HG02623 (cell line): Measurements from ENCODE around the gene LIPA.
"Not testable (repeated sequence)": the region's sequence is repeated elsewhere in the genome, so short reads cannot be mapped to it uniquely, and the experiment has no call there.

Source experiments
- ATAC-seq: cut with Tn5 transposase; IDR thresholded peaks from one replicate; pipeline ENCODE4 v1.9.1; 2021; ENCODE audit warnings: moderate library complexity; ENCODE audit not compliant: unreplicated experiment

Gene LIPA

DNA sequence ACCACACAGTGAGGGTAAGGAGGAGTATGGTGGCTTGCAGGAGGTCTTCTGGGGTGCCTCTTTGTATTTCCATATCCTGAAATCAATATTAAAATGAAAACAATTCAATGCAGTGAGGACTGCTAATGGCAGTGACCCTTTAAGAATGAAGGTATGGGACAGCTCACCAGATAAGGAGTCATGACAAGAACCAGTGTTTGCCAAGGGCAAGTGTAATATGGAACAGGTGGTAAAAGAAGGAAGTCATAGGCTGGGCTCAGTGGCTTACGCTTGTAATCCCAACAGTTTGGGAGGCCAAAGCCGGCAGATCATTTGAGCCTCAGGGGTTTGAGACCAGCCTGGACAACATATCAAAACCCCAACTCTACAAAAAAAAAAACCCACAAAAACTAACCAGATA is 20.0 kb upstream of the LIPA start:
- no peak for ATAC-seq

DNA sequence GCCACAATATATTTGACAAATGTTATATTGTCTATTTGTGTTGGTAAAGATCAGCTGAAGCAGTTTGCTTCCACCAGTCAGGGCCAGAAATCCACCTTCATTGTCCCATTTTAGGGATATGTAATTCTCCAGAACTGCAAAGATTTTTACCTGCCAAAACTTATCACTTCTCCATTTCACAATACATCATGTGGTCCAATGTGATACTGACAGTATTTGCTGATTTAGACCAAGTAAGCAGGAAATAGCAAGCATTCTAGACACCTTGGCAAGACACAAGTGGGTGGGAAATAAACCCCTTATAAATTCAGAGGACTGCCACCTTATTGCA is 18.5 kb upstream of the LIPA start:
- ATAC-seq, result no peak

DNA sequence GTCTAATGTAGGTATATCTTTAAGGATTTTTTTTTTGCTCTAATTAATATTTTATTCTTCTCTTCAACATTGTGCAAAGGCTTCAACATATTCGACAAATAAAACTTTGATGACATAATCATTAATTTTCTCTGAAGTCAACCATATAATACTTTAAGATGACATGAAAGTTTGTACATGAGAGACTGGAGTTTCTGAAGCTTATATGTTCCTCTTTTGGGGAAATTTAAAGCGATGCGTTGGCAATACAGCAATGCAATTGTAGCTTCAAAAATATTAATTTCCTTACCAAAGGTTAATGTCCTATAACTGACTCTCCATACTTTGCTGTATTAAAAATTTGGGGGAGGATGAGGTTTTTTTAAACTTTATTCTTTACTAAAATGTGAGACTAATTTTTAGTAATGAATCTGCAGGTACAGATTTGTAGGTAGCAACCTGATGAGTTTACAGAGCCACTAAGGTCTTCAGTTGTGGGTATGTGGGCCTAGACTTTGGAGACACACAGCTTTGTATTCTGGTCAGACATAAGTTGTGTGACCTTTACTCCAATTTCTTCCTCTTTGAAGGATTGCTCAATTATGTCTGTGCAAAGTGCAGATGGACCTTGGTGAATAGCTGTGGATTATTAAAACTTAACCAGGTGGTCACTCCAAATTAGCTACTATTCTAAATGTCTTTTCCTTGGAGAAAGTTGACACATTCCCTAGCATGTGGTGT is 18.0 kb upstream of the LIPA start:
- ATAC-seq, result no peak

DNA sequence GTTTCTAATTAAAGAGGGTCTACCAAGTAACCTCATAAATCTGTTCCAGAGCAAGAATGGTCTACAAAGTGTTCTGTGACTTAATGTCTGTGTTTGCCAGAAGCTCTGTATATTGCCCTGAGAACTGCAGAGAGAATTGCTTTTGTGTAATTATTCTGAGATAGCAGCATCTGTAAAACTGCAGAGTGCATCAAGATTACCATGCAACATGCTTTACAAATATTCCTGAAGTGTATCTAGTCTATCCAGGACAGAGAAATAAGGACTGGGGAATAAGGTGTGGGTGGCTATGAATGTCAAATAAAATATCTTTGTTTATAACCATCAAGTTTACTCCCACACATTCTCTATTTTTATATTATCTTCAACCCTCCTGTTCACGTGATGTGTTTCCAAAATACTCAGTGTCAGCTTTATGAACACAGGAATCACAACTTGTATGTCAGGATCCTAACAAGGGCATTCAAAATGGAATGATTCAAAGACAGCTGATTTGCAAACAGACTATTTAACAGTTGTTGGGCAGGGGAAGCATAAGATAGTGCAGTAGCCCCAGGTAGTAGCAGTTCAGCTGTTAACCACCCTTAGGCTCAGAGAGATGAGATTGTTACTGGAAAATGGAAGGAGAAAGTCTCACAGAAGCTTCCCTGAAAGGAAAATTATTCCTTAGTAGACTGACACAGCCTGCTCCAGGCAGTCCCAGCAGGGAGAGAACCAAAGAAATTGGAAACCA is 15.3 kb upstream of the LIPA start:
- ATAC-seq, result no peak

DNA sequence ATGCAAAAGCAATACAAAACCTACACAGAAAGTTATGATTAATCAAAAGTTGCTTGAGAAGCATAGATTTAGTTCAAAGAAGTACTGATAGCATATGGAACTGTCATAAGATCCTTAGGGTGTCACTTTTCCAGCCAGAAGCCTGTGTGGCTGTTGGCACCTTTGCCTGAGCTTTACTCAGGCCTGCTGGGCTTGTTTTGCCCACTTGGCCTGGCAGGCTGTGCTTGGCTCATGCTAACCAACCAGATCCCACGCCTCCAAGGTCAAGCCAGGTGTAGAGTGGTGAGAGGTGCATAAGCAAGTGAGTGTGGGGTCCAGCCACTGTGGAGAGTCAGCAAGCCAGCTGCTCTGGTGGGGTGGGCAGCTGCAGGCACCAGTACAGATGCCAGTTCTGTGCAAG is 12.0 kb upstream of the LIPA start:
- ATAC-seq, result no peak

DNA sequence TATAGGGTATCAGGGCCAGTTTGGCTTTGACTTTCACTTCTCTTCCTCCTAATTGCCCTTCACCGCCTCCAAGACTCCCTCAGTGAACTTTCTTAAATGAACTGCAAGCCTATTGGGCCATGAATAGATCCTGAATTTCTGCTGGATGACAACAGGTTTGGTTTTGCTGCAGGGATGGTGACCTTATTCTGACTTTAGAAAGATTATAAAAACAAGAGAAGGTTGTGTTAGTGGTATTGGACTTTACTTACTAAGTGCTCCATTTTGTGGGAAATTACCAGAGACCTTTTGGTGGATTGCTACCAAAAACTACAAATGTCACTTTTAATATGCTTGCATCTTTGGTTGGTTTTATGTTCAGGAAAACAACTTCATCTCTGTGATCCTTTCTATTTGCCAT is 11.5 kb upstream of the LIPA start:
- ATAC-seq, result no peak

DNA sequence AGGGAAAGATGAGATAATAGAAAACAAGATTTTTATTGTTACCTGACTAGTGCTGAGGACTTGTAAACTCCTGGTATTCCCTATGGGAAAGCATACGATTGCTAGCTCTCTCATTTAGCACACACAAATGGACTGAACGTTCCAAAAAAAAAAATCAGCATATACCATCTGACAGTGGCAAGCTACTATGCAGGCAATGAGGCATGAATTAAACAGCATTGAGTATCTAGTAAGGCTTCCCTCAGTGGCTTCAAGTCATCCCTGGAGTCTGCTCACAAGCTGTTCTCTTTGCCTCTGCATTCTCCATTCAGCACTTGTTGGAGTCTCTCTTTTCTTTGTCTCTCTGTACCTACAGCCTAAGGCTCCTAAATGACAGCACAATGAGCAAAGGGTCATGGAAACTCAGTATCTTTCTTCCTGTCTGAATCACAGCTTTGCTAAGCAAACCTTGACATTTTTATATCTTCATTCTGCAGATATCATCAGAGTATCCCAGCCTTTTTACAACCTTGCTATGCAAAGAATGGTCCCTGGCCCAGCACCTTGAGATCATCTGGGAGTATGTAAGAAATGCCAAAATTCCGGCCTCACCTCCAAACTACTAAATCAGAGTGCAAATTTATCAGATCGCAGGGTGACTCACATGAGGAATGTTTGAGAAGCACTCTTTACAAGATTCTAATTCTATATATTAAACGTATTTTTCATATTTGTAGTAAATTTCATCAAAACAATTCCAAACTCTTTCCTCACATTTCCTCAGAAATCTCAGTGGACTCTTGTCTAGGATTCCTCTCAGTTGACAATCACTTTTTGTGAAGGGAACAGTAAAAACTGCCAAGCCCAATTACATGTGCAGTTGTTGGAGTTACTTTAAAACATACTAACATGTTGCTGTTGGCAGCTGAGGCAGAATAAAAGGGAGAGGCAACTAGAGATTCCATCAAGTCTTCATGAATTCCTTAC is 10.8 kb upstream of the LIPA start:
- ATAC-seq, result no peak

DNA sequence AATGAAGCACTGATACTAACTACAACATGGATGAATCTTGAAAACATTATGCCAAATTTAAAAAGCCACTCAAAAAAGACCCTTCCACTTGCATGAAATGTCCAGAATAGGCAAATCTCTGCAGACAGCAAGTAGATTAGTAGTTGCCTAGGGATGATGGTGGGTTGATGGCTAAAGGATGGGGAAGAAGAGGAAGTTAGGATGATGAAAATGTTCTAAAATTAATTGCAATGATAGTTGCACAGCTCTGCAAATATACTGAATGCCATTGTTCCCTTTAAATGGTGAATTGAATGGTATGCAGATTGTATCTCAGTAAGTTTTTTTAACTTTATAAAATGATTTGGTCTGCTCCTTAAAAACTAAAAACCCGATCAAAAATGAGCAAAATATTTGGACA is 7.3 kb upstream of the LIPA start:
- ATAC-seq, result no peak

DNA sequence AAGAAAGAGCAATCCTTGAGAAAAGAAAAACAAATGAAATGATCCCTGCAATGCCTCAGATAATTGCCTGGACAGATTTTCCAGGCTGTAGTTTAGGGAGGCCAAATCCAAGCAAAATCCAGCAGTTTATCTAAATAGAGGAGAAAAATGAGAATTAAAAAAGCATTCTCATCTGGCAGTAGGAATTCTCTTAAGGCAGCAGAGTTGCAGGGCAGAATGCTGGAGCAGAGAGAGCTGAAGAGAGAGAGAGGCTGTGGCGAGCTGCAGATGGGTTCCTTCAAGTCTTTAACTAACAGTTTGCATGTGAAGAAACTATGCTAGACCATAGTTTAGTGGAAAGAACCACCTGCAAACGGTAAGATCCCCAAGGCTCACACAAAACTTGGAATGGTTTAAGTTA is 6.0 kb upstream of the LIPA start:
- ATAC-seq, result no peak

DNA sequence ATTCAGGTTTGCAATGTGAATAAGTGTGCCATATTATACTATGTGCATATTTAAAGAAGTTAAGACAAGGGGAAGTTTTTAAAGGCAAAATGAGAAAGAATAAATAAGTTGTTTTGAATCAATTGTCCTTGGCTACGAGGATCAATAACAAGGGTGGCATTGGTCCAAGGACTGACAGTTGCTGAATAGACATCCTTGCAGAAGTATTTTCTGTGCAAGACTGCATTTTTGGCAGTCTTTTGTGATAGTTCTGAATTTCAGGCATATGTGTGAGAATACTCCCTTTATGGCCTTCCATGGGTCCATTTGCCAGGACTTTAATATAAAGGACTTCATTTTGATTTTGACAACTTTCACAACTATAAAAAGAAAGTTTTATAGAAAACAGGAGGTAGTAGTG is 5.4 kb upstream of the LIPA start:
- no peak for ATAC-seq

DNA sequence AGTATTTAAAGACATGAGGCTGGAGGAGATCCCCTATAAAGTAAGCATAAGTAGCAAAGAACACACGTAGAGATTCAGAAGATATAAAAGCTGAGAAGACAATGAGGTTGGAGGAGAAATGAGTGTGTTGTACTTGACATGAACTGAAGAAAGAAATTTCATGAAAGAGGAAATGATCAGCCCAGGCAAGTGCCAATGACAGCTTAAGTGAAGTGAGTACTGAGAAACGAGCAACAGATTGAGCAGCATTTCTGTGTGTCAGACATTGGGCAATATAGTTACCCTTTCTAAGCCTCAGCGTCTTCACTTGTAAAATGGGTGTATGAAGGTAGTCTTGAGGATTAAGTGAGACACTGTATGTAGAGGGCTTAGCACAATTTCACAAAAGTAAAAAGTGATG is 4.8 kb upstream of the LIPA start:
- no peak for ATAC-seq

DNA sequence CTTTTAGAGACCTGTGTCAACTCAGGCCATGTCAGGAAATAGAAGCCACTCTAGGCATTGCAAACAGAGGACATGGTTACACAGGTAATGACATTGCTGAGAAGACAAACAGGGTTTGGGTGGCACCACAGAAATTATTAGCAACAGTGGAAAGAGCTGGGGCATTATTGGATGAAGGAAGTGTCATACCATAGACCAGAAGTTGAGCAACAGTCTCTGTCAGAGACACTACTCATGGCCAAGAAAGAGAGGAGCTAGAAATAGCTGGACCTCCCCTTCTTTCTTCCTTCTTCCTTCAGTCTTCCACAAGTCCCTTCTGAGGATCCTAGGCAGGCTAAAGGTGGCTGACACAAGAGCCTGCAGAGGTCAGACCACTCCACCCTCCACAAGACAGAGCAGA is 4.2 kb upstream of the LIPA start:
- ATAC-seq, result no peak

DNA sequence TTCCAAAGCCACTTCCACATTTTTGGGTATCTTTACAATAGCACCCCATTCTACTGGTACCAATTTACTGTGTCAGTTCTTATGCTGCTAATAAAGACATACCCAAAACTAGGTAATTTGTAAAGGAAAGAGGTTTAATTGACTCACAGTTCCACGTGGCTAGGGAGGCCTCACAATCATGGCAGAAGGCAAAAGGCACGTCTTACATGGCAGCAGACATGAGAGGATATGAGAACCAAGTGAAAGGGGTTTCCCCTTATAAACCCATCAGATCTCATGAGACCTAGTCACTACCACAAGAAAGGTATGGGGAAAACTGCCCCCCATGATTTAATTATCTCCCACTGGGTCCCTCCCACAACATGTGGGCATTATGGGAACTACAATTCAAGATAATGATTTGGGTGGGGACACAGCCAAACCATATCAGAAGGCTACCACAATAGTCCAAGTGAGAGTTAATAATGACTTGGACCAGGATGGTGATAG is 3.6 kb upstream of the LIPA start:
- ATAC-seq, result not testable (repeated sequence)

DNA sequence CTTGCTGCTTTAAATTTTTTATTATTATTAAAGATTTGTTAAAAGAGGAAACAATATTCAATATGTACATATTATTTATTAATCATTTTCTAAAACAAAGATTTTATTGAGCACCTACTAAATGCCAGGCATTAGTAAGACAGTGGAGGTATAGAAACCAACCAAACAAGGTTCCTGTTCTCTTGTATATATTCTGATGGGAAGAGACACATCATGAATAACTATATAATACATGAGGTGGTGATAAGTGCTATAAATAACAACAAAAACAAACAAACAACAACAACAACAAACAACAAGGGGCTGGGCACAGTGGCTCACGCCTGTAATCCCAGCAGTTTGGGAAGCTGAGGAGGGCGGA is 630 bp upstream of the LIPA start:
- ATAC-seq, result no peak

DNA sequence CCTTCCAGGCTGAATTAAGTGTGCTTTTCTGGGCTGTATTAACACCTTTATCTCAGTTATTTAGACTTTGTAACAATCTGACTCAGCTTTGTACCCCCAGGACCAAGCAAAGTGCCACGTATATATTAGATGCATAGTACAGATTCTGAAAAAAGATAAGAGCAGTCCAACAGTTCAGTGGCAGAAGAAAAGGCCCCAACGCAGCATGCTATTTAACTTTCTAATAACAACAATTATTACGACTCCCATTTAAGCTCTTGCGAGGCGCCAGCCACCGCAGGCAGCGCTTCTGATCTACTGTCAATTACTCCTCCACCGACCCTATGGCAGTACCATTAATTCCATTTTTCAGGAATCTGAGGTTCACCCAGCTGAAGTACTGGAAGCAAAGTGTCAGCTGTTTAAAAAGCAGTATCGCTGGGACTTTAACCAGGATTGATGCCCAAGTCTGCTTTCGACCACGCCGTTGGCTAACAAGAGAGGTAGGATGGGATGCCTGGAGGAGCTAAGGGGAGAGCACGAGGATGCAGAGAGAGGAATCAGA is 638 bp downstream of the LIPA start:
- ATAC-seq, result peak; percentile 1

DNA sequence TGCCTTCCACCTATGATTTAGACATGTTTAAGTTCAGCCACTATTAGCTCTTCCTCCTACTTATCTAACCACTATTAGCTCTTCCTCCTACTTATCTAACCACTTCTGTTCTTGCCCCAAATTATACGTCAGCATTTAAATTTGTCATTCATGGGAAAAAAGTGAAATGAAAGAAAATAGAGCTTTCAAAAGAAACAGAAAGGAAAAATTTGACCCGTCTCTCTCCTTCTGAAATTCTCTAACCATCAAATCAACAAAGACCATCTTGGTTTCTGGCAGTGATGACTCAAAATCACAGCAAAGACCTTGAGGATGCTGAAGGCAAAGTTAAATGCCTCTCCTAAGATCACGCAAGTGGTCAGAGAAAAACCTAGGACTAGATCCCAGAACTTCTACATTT is 2.6 kb downstream of the LIPA start:
- ATAC-seq, result no peak

DNA sequence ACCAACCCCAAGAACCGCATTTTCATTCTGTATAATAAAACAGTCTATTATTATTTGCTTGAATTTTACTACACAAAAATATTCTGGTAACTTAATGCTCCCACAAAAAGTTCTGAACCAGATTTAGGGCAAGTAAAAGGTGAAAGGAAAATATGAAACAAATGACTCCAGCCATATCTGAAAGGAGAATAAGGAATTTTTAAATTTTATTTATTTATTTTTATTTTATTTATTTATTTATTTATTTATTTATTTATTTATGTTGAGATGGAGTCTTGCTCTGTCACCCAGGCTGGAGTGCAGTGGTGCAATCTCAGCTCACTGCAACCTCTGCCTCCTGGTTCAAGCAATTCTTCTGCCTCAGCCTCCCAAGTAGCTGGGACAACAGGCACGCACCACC is 4.0 kb downstream of the LIPA start:
- not testable (repeated sequence) for ATAC-seq

DNA sequence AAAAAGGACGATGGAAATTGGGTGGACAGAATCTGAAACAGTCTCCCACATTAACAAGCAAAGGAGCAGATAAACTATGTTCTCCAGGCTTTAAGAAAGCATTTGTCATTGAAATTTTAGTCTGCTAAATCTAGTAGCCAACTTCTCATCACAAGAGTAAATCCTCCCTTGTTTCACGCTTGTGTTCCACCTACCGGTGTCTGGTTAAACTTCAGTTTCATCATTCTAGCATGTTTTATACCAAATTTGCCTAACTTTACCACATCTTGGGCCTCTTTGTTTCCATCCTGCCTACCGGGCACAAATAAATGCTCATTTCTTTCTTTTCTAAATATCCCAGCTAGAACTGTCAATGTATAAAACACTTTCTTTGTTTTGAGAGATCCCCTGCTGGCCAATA is 5.8 kb downstream of the LIPA start:
- no peak for ATAC-seq

DNA sequence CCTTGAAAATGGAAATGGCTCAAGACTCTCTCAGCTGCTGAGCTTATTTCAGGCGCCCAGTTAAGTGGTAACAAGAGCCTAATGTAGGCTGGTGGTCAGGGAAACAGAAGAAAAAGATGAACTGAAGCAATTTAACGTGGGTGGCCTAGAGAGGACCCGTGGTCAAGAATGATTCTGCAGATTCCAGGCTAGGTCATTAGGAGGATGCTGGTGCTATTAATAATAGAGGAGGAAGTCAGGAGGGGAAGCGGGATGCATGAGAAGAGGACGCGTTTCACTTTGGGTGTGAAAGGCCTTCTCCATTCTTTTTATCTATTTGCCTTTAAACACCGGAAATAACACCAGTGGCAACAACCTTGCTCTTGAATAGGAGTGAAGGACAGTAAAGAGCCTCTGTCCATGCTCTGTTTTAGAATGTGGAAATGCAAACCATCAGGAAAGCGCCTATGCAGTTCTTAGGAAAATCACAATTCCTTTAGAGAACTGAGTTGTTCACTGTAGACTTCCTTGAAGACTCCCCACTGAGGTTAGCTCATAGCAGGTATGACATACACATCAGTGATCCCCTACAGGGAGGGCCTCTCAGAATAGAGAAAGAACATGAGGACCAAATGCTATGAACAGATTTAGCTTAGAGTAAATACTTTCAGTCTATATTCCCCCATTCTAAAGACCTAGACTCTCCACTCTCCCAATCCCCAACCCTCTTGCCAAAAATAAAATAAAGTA is 8.6 kb downstream of the LIPA start:
- no peak for ATAC-seq

DNA sequence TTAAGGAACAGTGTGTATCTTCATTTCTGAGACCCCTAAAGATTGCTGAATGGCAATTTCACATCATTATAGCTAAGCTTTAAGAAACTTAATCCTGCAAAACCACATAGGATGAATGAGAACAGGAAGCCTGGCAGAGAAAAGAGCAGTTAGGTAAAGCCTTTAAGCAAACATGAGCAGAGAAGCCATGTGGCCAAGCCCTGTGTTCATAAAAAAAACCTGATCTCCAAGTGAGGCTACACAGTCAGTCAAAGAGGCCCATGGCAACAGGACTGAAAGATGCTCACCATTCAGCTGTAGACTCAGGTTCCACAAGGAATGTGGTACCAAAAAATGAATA is 9.3 kb downstream of the LIPA start:
- no peak for ATAC-seq
